D721Med (cell line): ENCODE results near the gene GRPEL2.

Source experiments
- DNase-seq: peaks from one replicate; pipeline ENCODE4 v3.0.0; 2011; ENCODE audit warnings: low spot score; ENCODE audit not compliant: insufficient read length
- FAIRE-seq: peaks from 2 replicates; lab custom pipeline; 2011; peaks lifted over from hg19 to GRCh38; lab: Jason Lieb, UNC
- CTCF ChIP-seq: IDR thresholded peaks from 2 replicates; pipeline ENCODE4 v1.5.1; 2012; ENCODE audit warnings: mild to moderate bottlenecking, control low read depth; ENCODE audit not compliant: insufficient read depth; ENCODE audit errors: missing control alignments

Gene GRPEL2

GRCh38 chr5:149379818-149380374, 34.6 kb downstream of the GRPEL2 start:
- TF ChIP-seq CTCF = no peak
- FAIRE-seq = no peak
- no peak for DNase-seq

DNA sequence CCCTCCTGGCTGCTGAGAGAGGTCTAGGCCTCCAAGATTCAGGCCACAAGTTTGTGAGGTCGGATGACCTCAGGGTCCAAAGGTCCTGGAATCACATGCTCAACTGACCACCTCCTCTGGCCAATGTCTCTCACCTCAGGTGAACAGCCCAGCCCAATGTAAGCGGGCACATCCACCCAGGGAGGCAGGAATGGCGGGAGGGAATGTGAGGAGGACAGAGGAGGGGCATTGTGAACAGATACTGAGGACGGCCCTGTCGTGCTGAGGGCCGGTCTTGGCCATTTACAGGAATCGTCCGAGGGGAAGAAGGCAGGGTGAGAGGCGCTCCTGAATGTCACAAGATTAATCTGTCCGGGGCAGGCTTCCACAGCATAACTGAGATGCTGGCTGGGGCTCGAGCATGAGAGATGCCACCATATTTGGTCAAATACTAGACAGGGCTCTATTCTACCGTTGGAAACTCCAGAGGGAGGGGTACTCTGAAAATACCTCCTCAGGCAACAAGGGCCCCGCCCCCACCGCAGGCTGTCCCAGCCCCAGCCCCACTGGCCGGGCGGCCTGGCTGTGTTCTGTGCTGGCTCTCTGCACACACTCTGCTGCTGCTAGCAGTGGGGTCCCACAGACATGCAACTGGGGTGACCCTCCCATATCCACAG, 35.3 kb downstream of the GRPEL2 start:
- no peak for DNase-seq
- FAIRE-seq = no peak
- TF ChIP-seq CTCF = no peak

DNA sequence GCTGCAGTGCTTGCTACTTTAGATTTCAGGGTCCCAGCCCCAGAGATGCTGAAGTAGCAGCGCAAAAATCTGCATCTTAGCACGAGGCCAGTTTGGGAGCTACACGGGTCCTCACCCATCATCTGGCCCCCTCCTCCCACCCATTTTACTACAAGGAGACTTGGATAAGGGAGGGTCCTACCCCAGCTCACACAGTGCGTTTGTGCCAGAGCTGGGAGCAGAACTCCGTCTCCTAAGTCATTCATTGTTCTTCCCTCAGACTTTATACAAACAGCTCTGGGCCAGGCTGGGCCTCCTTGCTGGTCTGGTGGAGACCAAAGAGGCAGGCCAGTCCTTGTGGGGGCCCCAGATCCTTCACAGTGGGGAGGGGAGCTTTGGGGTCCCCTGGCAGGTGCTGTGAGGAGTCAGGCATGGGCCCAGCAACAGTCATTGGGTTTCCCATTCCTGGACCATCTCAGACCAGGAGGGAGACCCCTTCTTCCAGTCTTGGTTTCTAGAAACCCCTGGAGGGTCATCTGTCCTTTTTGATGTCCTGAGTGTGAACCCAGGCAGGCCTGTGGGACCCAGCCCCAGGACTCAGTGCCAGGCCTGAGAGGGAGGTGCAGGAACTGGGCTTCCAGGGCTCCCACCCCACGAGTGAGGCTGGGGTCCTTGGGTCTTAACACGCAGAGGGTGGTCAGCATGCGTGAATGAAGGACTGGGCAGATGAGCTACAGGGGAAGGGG, 36.1 kb downstream of the GRPEL2 start:
- FAIRE-seq (no peak), DNase-seq (no peak)
- no peak for TF ChIP-seq CTCF

DNA sequence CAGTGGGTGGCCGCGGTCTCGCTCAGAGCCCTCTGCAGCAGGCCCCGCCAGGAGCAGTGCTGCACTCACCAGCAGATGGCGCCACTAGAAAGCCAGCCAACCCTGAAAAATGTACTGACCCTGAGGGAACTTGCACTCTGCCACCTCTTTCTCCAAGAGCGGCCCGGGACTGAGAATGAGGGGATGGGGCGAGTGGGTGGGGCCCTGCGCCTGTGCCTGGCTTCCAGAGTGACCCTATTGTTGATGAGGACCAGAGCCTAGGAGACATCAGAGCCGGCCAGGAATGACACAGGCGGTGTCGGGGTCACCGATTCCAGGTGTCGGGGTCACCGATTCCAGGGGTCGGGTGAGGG, 36.7 kb downstream of the GRPEL2 start:
- FAIRE-seq (no peak), DNase-seq (peak; percentile 94)
- peak; percentile 91 for TF ChIP-seq CTCF

DNA sequence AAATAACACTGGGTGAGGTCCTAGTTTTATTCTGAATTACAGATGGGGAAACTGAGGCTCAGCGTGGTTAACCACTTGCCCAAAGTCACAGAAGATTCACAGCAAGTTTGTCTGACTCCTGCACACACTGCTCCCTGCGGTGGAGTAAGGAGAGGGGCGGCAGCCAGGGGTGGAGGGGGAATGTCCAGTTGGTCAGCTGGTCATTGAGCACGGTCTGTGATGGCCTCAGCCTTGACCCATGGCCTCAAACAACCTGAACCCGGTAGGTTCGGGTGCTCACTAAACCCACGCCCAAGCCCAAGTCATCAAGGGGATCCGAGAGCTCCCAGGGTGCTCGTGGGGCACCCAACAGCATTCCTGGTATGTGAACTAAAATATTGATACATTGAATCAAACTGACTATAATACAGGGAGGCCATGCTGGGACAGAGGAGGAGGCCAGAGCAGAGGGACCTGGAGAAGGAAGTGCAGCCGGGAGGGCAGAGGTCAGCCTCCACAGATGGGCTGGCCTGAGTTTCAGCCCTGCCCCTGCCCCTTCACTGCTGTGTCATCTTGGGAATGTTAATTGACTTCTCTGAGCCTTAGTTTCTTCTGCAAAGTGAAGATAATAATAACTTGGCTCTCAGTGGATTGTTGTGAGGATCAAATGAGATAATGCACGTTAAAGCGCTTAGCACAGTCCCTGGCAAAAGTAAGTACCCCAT, 37.4 kb downstream of the GRPEL2 start:
- FAIRE-seq = no peak

GRCh38 chr5:149383399-149383798, 38.1 kb downstream of the GRPEL2 start:
- TF ChIP-seq CTCF = no peak
- no peak for FAIRE-seq
- no peak for DNase-seq

More for the DNA sequence above, 37.4 kb downstream of the GRPEL2 start:
- no peak for TF ChIP-seq CTCF
- DNase-seq = no peak

GRCh38 chr5:149386166-149386565, 40.9 kb downstream of the GRPEL2 start:
- no peak for TF ChIP-seq CTCF
- DNase-seq (peak; percentile 74), FAIRE-seq (peak; percentile 85)
